Thoracic aorta (tissue), 2 donors: ENCODE measurements around the gene PET117. TPM values are rescaled to one million over a fixed set of nuclear protein-coding genes. Genes with fewer than 3 reads are reported as not detected.

Experiments used
- ATAC-seq: fragments of 150-250 bp; one replicate; pipeline ENCODE4 v1.8.0; 2017; ENCODE audit warnings: low read depth; ENCODE audit not compliant: insufficient number of reproducible peaks, low FRiP score
- DNase-seq: peaks from one replicate; pipeline ENCODE4 v3.0.0-alpha.2; 2020; ENCODE audit warnings: low spot score
- H3K27ac ChIP-seq, 2 donors: fragments of 200-600 bp; sonication (generic); 1 replicate in 1 of 2; 2 replicates in 1 of 2; pipeline ENCODE4 v1.5.1; 2016; ENCODE audit warnings: mild to moderate bottlenecking in 2 of 2, moderate library complexity in 2 of 2
- H3K27me3 ChIP-seq: fragments of 200-600 bp; sonication (generic); replicated peaks from 2 replicates; pipeline ENCODE4 v1.6.0; 2016; ENCODE audit warnings: mild to moderate bottlenecking; ENCODE audit not compliant: insufficient read depth
- H3K36me3 ChIP-seq: fragments of 200-600 bp; sonication (generic); one replicate; pipeline ENCODE4 v1.5.1; 2016
- H3K4me1 ChIP-seq, 2 donors: fragments of 200-600 bp; sonication (generic); 1 replicate in 1 of 2; 2 replicates in 1 of 2; pipeline versions ENCODE4 v1.5.1 to v1.6.0; 2016; ENCODE audit warnings: low read depth in 2 of 2, mild to moderate bottlenecking in 1 of 2; ENCODE audit not compliant: control insufficient read depth in 1 of 2
- H3K4me3 ChIP-seq: fragments of 200-600 bp; sonication (generic); 2 replicates; pipeline ENCODE4 v1.5.1; 2016; ENCODE audit warnings: mild to moderate bottlenecking
- H3K9me3 ChIP-seq: fragments of 200-600 bp; sonication (generic); 2 replicates; pipeline ENCODE4 v1.5.1; 2016
- total RNA-seq, 2 donors: library from RNA; depleted of rRNA; stranded (reverse); fragments of >200 nt; gene quantifications; one replicate each; pipeline versions ENCODE4 v1.1.0 to v1.2.3, GENCODE V29; 2016
- TF ChIP-seq, protein P1 (sequence below): fragments of 200-600 bp; sonication (generic); IDR thresholded peaks from one replicate; pipeline ENCODE4 v1.5.1; 2019; ENCODE audit warnings: antibody characterized with exemption

The PET117 gene
- total RNA-seq, 2 donors from 2014 or later, result 4.9 to 25.5 TPM

- DNase-seq (no peak), ATAC-seq (no peak)
- Histone ChIP-seq H3K9me3 (no peaks in the 10 kb centered on the region), H3K4me1 (peaks cover 14 to 22% of the 10 kb centered on the region in 2 donors), H3K4me3 (peak overlapping the region; percentile 98), H3K36me3 (peaks cover 12% of the 10 kb centered on the region), H3K27ac (no peak overlapping the region), H3K27me3 (no peaks in the 10 kb centered on the region)
- TF ChIP-seq, protein P1, sequence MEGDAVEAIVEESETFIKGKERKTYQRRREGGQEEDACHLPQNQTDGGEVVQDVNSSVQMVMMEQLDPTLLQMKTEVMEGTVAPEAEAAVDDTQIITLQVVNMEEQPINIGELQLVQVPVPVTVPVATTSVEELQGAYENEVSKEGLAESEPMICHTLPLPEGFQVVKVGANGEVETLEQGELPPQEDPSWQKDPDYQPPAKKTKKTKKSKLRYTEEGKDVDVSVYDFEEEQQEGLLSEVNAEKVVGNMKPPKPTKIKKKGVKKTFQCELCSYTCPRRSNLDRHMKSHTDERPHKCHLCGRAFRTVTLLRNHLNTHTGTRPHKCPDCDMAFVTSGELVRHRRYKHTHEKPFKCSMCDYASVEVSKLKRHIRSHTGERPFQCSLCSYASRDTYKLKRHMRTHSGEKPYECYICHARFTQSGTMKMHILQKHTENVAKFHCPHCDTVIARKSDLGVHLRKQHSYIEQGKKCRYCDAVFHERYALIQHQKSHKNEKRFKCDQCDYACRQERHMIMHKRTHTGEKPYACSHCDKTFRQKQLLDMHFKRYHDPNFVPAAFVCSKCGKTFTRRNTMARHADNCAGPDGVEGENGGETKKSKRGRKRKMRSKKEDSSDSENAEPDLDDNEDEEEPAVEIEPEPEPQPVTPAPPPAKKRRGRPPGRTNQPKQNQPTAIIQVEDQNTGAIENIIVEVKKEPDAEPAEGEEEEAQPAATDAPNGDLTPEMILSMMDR, result no peak
Observed at GRCh38 chr20:18138639-18139583, 1.2 kb downstream of the PET117 start.

DNA sequence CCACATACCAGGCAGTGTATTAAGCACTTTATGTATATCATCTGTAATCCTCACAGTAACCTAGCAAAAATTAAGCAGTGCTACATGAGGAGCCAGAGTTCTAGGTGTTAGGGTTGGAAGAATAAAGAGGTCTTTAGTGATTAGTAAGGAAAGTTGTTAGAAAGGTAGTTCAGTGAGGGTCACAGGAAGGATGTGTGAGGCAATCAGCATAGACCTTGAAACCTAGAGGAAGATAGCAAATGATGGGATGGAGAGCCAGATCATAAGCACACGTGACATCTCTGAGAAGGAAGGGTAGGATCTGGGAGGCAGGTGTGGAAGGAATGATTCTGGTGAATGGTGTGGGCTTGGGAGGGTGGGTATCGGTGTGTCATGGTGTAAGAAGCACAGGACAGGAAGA lies 2.2 kb downstream of the PET117 start:
- Histone ChIP-seq H3K4me1 (peaks cover 14 to 22% of the 10 kb centered on the region in 2 donors), H3K27ac (no peak overlapping the region), H3K4me3 (no peak overlapping the region), H3K36me3 (peaks cover 16% of the 10 kb centered on the region), H3K9me3 (no peaks in the 10 kb centered on the region), H3K27me3 (no peaks in the 10 kb centered on the region)
- TF ChIP-seq, protein P1, result no peak
- DNase-seq (no peak), ATAC-seq (no peak)

- no peak for ATAC-seq
- peaks cover 16% of the 10 kb centered on the region for H3K36me3 ChIP-seq
- H3K27ac ChIP-seq, result no peak overlapping the region
- no peak overlapping the region for H3K4me3 ChIP-seq
- no peak for DNase-seq
- peaks cover 2 to 4% of the 10 kb centered on the region in 2 donors for H3K4me1 ChIP-seq
- TF ChIP-seq, protein P1, result no peak
- H3K27me3 ChIP-seq, result no peaks in the 10 kb centered on the region
- H3K9me3 ChIP-seq, result no peaks in the 10 kb centered on the region
Observed at GRCh38 chr20:18144541-18145099, 7.0 kb downstream of the PET117 start.

DNA sequence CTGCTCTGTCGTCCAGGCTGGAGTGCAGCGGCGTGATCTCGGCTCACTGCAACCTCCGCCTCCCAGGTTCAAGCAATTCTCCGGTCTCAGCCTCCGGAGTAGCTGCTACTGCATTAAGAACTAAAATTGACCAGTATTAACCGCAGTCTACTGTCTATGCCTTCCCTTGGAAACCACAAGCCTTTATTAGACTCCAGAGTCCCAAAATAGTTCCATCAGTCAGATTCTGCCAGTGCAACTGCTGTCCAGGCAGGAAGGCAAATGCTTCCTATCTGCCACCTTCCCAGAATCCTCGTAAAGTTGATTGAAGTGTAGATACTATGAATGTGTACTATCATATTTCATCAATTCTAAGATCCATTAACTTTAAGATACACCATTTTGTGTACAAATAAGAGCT lies 16.7 kb downstream of the PET117 start:
- TF ChIP-seq, protein P1, result no peak
- peaks cover 17% of the 10 kb centered on the region for H3K36me3 ChIP-seq
- no peak for ATAC-seq

GRCh38 chr20:18156045-18156444 lies 18.4 kb downstream of the PET117 start:
- Histone ChIP-seq H3K27me3 (no peaks in the 10 kb centered on the region), H3K4me3 (no peak overlapping the region), H3K4me1 (no peaks in the 10 kb centered on the region), H3K36me3 (peaks cover 13% of the 10 kb centered on the region), H3K27ac (no peak overlapping the region), H3K9me3 (no peaks in the 10 kb centered on the region)
- TF ChIP-seq, protein P1, result no peak
- ATAC-seq (no peak), DNase-seq (no peak)

More for the DNA sequence above, 16.7 kb downstream of the PET117 start:
- Histone ChIP-seq H3K27me3 (no peaks in the 10 kb centered on the region), H3K4me3 (no peak overlapping the region), H3K9me3 (no peaks in the 10 kb centered on the region), H3K27ac (no peak overlapping the region), H3K4me1 (no peaks in the 10 kb centered on the region)
- no peak for DNase-seq
